ENCODE measurements around the gene PRKCA.

- TF ChIP-seq POLR2A (IDR thresholded peaks at IDR 0.05) (no peak), CTCF (IDR thresholded peaks at IDR 0.05) (no peak), EP300 (IDR thresholded peaks at IDR 0.05) (no peak)
Observed at GRCh38 chr17:66834919-66835454, 532.6 kb downstream of the PRKCA start, which contains the start of gene CACNG5.
